Hematopoietic multipotent progenitor cell (in vitro differentiated cells): ENCODE data around the gene ADSS1. TPM values are rescaled to one million over a fixed set of nuclear protein-coding genes. Genes with fewer than 3 reads are reported as not detected.

ENCODE experiments used
- DNase-seq, 3 donors: peaks; one replicate each; pipeline ENCODE4 v3.0.0-alpha.2; 2011 to 2015; ENCODE audit warnings: low read depth in 2 of 3, low spot score in 2 of 3
- total RNA-seq: library from RNA; depleted of rRNA; stranded (reverse); fragments of >200 nt; gene quantifications from one replicate; pipeline ENCODE4 v1.2.3, GENCODE V29; 2012

The ADSS1 gene
- total RNA-seq, 1 donor, result 3.8 TPM

- no peak for DNase-seq
Measured at GRCh38 chr14:104776481-104776880, 52.5 kb downstream of the ADSS1 start.

GRCh38 chr14:104776961-104777807, 53.2 kb downstream of the ADSS1 start:
- no peak for DNase-seq

GRCh38 chr14:104777808-104778249, 53.8 kb downstream of the ADSS1 start:
- no peak for DNase-seq

GRCh38 chr14:104778694-104779331, 54.8 kb downstream of the ADSS1 start:
- DNase-seq, result no peak

- DNase-seq, result no peak
Measured at GRCh38 chr14:104779776-104780512, 55.9 kb downstream of the ADSS1 start.

GRCh38 chr14:104780513-104781030, 56.5 kb downstream of the ADSS1 start:
- DNase-seq, result no peak

- no peak for DNase-seq
Measured at GRCh38 chr14:104781271-104782077, 57.4 kb downstream of the ADSS1 start.

GRCh38 chr14:104782086-104782807, 58.2 kb downstream of the ADSS1 start:
- no peak for DNase-seq

GRCh38 chr14:104782808-104783139, 58.7 kb downstream of the ADSS1 start:
- no peak for DNase-seq

- DNase-seq, result no peak
Measured at GRCh38 chr14:104783484-104784217, 59.6 kb downstream of the ADSS1 start.

- no peak for DNase-seq
Measured at GRCh38 chr14:104784218-104784568, 60.2 kb downstream of the ADSS1 start.

GRCh38 chr14:104784846-104785707, 61.0 kb downstream of the ADSS1 start:
- peak in 1 of 3 donors; percentile 30 for DNase-seq

GRCh38 chr14:104785708-104786080, 61.7 kb downstream of the ADSS1 start:
- no peak for DNase-seq

GRCh38 chr14:104786091-104786586, 62.1 kb downstream of the ADSS1 start:
- DNase-seq, result peak in 2 of 3 donors; percentile 43 to 50

GRCh38 chr14:104786726-104787675, 63.0 kb downstream of the ADSS1 start:
- DNase-seq, result no peak

GRCh38 chr14:104787736-104788135, 63.7 kb downstream of the ADSS1 start:
- DNase-seq, result peak in 1 of 3 donors; percentile 62
